ENCODE measurements around the gene SFXN5. TPM values are rescaled to one million over a fixed set of nuclear protein-coding genes. Genes with fewer than 3 reads are reported as not detected.
A peak's percentile ranks its signal among the peaks of the same experiment; 100 is the strongest.

The SFXN5 gene
- total RNA-seq, 1 donor from 2014 or later: 21.8 TPM

- H3K9me3 Mint-ChIP-seq: no peaks in the 10 kb centered on the region
- no peak for TF ChIP-seq CTCF (conservative IDR thresholded peaks at IDR 0.05)
- H3K27ac Mint-ChIP-seq (ENCODE audit: unreplicated experiment): peak overlapping the region; percentile 47
- no peak for DNase-seq (ENCODE audit: low read depth, low spot score)
- peaks cover 7% of the 10 kb centered on the region for H3K36me3 Mint-ChIP-seq (ENCODE audit: low read depth)
- H3K4me1 Mint-ChIP-seq: peaks cover 10% of the 10 kb centered on the region
- no peak overlapping the region for H3K4me3 Mint-ChIP-seq
- H3K27me3 Mint-ChIP-seq (ENCODE audit: low read depth): peaks cover 29% of the 10 kb centered on the region
These were observed 111.2 kb downstream of the SFXN5 start for GRCh38 chr2:72959995-72960981.

GRCh38 chr2:72959554-72959953, 112.0 kb downstream of the SFXN5 start:
- peaks cover 17% of the 10 kb centered on the region for H3K4me1 Mint-ChIP-seq
- DNase-seq (ENCODE audit: low read depth, low spot score): no peak
- H3K36me3 Mint-ChIP-seq (ENCODE audit: low read depth): peaks cover 10% of the 10 kb centered on the region
- no peak for TF ChIP-seq CTCF (conservative IDR thresholded peaks at IDR 0.05)
- peak overlapping the region; percentile 58 for H3K27ac Mint-ChIP-seq (ENCODE audit: unreplicated experiment)
- no peaks in the 10 kb centered on the region for H3K9me3 Mint-ChIP-seq
- H3K4me3 Mint-ChIP-seq: no peak overlapping the region
- peaks cover 34% of the 10 kb centered on the region for H3K27me3 Mint-ChIP-seq (ENCODE audit: low read depth)

- peak overlapping the region; percentile 58 for H3K27ac Mint-ChIP-seq (ENCODE audit: unreplicated experiment)
- H3K4me3 Mint-ChIP-seq: no peak overlapping the region
- no peaks in the 10 kb centered on the region for H3K9me3 Mint-ChIP-seq
- H3K4me1 Mint-ChIP-seq: peaks cover 18% of the 10 kb centered on the region
- DNase-seq (ENCODE audit: low read depth, low spot score): no peak
- peaks cover 10% of the 10 kb centered on the region for H3K36me3 Mint-ChIP-seq (ENCODE audit: low read depth)
- H3K27me3 Mint-ChIP-seq (ENCODE audit: low read depth): peaks cover 38% of the 10 kb centered on the region
- TF ChIP-seq CTCF (conservative IDR thresholded peaks at IDR 0.05): no peak
These were observed 112.7 kb downstream of the SFXN5 start for GRCh38 chr2:72958542-72959385.

- Mint-ChIP-seq H3K27me3 (ENCODE audit: low read depth) (peaks cover 49% of the 10 kb centered on the region), H3K4me3 (no peak overlapping the region), H3K9me3 (no peaks in the 10 kb centered on the region), H3K36me3 (ENCODE audit: low read depth) (peaks cover 10% of the 10 kb centered on the region), H3K27ac (ENCODE audit: unreplicated experiment) (no peak overlapping the region), H3K4me1 (peaks cover 18% of the 10 kb centered on the region)
- DNase-seq (ENCODE audit: low read depth, low spot score): no peak
- TF ChIP-seq CTCF (conservative IDR thresholded peaks at IDR 0.05): no peak
These were observed 114.6 kb downstream of the SFXN5 start for GRCh38 chr2:72956936-72957335.

- no peak overlapping the region for H3K4me3 Mint-ChIP-seq
- DNase-seq (ENCODE audit: low read depth, low spot score): no peak
- no peak for TF ChIP-seq CTCF (conservative IDR thresholded peaks at IDR 0.05)
- H3K27me3 Mint-ChIP-seq (ENCODE audit: low read depth): peaks cover 47% of the 10 kb centered on the region
- peaks cover 10% of the 10 kb centered on the region for H3K36me3 Mint-ChIP-seq (ENCODE audit: low read depth)
- no peaks in the 10 kb centered on the region for H3K9me3 Mint-ChIP-seq
- peaks cover 18% of the 10 kb centered on the region for H3K4me1 Mint-ChIP-seq
- no peak overlapping the region for H3K27ac Mint-ChIP-seq (ENCODE audit: unreplicated experiment)
These were observed 115.5 kb downstream of the SFXN5 start for GRCh38 chr2:72956050-72956395.

Measured in neural crest cell (in vitro differentiated cells).